Mesenteric fat pad (tissue), 1 donor: ENCODE measurements around the gene VSTM1. TPM values are rescaled to one million over a fixed set of nuclear protein-coding genes. Genes with fewer than 3 reads are reported as not detected.
"Not testable (repeated sequence)": the region's sequence is repeated elsewhere in the genome, so short reads cannot be mapped to it uniquely, and the experiment has no call there.

ENCODE experiments used
- DNase-seq: peaks from one replicate; pipeline ENCODE4 v3.0.0-alpha.2; 2020; ENCODE audit warnings: low spot score
- long read RNA-seq: library from polyadenylated mRNA; unstranded; transcript quantifications from one replicate; pipeline ENCODE4 v2.0.0, GENCODE V29; 2020
- total RNA-seq: library from RNA; stranded (reverse); fragmentation: NEBNext Ultra II Directional; extraction: Animal tissue kit (Norgen Biotek cat#: 25700); gene quantifications from one replicate; pipeline ENCODE4 v1.2.1, GENCODE V29; 2021
- donor health status: DM: yes; HTN: yes; CAD: no.

VSTM1 gene, protein sequence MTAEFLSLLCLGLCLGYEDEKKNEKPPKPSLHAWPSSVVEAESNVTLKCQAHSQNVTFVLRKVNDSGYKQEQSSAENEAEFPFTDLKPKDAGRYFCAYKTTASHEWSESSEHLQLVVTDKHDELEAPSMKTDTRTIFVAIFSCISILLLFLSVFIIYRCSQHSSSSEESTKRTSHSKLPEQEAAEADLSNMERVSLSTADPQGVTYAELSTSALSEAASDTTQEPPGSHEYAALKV
- not detected for total RNA-seq
- long read RNA-seq: 0 reads

DNA sequence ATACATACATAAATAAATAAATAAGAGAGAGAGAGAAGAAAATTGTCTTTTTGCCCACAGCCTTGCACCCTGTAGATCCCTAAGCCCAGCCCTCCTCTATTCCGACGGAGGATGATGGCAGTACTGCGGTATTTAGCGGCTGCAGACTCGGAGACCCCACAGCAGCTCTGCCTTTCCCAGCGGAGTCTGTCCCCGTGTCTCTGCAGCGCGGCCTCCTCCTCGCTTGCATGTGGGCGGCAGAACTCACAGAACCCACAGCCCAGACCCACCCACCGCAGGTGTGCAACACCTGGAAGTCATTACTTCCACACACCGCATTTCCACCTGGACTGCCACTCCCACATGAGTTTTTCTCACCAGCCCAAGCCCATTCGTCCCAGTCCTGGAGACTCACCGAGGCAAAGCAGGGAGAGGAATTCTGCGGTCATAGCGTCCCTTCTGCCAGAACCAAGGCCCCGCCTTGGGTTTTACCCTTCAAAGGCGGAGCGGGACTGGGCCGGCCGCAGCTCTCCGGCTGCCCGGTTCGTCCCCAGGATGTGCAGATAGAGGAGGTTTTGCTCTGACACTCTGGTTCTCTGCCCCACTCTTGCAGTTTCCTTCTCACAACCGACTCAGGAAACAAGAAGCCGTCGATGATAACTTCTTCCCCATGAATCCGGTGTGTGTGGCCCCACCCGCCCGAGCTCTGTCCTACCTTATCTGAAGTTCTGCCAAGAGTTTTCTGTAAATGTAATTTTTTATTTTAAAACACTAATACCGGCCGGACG is at the start of gene VSTM1:
TSS of gene VSTM1 (minus strand) at position 548 of the 767 bp plus-strand sequence. CDS start at position 428, 120 bp downstream.
- peak; percentile 84 for DNase-seq

DNA sequence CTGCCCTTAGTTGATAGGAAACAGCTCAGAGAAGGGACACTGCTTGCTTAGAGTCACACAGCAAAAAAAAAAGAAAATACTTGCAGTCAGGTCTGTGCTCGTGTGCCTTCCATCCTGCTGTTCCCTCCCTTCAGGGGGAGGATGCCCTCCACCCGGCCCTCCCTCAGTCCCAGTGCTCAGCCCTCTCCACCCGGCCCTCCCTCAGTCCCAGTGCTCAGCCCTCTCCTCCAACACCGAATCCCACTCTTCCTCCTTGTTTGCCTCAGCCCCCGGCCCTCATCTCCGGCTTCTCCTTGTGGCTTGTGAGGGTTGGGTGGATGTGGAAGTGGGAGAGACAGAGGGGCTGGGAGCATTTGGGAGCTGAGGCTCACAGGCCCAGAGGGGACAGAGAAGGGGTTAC is 46.0 kb upstream of the VSTM1 start:
- DNase-seq: no peak

DNA sequence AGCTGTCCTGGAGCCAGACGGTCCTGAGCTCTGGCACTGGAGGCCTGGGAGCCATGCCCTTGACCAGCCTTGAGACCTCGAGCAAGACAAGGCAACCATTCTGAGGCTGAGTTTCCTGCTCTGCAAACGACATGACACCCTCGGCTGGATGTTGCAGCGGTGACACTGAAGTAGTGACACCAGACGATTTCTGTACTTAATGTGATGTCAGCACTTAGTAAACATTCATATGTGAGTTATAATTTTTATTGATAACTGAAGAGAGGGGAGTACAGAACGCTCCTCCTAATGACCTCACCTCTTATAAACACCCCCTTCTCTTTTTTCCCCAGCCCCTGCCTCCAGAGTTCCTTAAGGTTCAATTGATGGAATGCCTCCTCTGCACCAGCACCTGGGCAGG is 44.8 kb upstream of the VSTM1 start:
- no peak for DNase-seq

DNA sequence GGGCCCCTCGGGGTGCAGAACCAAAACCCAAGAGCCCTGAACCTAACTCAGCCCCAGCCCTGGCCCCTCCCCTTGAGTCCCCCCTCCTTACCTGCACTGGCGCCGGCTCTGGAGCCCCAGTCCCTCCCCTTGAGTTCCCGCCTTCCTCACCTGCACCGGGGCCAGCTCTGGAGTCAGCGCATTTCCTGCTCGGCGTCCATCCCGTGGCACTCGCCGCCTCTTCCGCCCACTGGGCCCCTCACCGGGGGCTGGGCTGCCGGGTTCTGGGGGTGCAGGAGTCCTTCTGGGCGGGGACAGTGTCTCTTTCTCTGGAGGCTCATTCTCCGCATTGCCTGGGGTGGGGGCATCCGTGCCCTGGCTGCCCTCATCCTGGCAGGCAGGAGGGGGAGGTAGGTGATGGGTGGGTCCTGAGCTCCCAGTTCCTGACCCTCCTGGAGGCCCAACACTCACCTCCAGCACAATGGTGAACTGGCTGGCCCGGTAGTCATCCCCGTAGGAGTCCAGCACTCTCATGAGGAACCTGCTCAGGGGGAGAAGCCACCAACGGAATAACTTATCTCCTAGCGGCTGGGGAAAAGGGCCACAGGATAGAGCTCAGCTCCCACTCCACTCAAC is 44.3 kb upstream of the VSTM1 start:
- DNase-seq: no peak

DNA sequence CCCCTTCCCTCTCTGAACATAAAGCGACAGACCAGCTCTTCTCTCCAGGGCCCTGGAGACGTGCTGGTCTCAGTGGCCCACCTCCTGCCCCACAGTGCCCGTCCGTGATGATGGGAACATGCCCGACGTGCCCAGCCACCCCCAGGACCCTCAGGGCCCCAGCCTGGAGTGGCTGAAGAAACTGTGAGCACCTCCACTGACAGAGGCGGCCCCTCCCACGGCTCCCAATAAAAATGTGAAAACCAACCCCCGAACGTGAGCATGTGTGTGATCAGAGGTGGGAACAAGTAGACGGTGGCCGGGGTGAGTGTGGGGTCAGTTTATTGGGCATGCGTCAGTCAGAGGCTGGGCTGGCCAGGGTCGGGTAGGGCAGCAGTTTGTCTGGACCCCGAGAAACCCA is 43.0 kb upstream of the VSTM1 start:
- no peak for DNase-seq

DNA sequence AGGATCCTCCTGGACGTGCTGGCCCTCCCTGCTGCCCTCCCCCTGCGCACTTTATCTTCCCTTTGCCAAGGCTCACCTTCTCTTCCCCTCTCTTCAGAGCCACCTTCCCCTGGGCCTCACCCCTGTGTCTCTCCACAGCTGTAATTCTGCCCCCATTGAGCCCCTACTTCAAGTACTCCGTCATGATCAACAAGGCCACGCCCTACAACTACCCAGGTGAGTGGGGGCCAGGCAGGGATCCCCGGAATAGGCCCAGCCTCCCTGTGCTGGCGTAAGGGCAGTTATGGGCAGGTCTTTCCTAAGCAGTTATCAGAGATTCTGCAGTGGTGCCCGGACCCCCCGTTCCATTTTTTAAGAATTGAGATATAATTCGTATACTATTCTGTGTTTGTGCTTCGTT is 42.1 kb upstream of the VSTM1 start:
- DNase-seq: no peak

DNA sequence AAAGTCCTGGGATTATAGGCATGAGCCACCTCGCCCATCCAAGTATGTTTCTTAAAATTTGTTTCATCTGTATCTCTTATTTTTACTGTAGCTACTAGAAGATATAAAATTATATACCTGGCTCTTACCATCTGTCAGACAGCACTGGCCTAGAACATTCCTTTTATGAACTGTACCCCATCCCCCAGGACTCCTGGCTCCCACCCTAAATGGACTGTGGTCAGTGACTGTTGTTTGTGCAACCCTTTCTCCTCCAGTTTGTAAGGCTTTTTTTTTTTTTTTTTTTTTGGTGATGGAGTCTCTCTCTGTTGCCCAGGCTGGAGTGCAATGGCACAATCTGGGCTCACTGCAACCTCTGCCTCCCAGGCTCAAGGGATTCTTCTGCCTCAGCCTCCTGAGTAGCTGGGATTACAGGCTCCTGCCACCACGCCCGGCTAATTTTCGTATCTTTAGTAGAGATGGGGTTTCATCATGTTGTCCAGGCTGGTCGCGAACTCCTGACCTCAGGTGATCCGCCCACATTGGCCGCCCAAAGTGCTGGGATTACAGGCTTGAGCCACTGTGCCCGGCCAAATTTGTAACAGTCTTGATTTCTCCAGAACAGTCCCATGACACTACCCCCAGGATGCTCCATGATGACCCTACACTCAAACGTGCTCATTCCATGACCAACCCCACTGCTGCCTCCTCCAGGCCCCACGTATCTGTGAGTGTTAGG is 41.5 kb upstream of the VSTM1 start:
- no peak for DNase-seq

DNA sequence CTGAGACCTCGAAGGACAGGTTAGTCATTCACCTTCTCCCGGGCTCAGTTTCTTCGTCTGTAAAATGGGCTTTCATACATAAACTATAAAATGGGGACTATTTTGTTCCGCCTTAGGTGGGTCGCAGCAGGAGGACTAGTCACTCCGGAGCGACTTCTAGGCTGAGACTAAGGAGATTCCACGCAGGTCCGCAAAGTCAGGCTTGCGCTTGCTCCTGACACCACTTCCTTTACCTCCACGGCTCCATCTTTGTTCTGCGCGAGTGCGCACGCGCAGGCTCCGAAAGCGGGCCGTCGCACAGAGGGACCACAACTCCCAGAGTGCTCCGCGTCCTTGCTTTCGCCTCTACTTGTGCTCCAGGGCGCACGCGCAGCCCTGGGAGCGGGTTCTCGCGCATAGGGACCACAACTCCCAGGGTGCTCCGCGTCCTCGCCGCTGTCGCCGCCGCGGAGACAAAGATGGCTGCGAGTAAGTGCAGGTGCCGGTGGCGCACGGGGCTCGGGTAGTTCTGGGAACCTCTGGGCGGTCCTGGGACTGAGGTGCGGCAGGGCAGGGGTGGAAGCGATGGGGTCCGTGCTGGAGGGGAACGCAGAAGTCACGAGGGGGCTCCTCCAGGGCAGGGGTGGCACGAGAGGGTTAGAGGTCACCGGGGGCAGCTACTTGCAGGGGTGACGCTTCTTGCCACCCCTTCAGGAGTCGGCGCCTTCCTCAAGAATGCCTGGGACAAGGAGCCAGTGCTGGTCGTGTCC is 38.9 kb upstream of the VSTM1 start, which contains the start of gene NDUFA3:
TSS of gene NDUFA3 (plus strand) at position 435 of the 749 bp plus-strand sequence. CDS start at position 459, 24 bp downstream.
- peak; percentile 98 for DNase-seq

DNA sequence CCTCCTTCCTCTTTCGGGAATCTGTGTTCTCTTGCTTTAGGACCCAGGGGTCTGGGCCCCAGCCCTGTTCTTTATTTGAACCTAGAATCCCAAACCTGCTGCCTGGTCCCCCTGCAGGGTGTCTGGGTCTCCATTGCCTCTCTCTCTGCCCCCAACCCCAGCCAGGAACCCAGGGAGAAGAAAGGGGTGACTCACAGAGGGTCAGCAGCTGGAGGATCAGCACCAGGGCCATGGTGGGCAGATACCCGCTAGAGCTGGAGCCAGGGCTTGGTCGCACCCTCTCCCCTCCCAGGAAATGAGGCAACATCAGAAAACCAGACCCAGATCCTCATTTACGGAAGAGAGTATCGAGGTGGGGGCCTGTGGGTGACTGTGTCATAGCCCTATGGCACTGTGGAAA is 36.9 kb upstream of the VSTM1 start, which contains the start of gene OSCAR:
TSS of gene OSCAR (minus strand) at position 243 of the 400 bp plus-strand sequence. CDS start at position 232, 11 bp downstream.
- no peak for DNase-seq

DNA sequence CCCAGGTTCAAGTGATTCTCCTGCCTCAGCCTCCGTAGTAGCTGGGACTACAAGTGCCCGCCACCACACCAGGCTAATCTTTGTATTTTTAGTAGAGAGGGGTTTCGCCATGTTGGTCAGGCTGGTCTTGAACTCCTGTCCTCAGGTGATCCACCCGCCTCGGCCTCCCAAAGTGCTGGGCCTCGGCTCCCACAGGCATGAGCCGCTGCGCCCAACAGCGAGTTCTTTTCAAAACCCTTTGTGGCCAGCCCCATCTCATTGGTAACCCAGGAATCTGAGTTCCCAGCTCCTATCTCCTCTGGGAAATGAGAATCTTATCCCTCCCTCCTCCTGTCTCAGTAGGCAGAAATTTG is 36.2 kb upstream of the VSTM1 start:
- not testable (repeated sequence) for DNase-seq

DNA sequence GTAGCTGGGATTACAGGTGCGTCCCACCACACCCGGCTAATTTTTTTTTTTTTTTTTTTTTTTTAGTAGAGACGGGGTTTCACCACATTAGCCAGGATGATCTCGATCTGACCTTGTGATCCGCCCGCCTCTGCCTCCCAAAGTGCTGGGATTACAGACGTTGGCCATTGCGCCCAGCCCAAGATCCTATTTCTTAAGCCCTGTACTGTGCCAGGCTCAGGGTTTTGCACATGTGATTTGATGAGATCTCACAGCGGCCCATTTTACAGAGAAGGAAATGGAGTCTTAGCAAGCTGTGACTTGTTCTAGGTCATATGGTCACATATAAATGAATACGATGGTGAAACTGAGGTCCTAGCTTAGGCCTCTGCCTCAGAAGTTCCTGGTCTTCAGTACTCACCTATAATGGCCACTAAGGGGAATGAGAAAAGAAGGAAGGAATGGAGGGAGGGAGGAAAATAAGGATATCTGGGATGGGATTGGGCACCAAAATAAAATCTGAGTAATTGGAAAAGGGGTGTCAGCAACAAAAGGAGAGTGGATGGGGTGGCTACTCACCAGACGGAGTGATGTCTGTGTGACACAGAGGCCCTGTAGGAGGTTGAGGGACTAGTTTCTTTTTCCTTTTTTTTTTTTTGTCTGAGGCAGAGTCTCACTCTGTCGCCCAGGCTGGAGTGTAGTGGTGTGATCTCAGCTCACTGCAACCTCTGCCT is 35.6 kb upstream of the VSTM1 start:
- no peak for DNase-seq

DNA sequence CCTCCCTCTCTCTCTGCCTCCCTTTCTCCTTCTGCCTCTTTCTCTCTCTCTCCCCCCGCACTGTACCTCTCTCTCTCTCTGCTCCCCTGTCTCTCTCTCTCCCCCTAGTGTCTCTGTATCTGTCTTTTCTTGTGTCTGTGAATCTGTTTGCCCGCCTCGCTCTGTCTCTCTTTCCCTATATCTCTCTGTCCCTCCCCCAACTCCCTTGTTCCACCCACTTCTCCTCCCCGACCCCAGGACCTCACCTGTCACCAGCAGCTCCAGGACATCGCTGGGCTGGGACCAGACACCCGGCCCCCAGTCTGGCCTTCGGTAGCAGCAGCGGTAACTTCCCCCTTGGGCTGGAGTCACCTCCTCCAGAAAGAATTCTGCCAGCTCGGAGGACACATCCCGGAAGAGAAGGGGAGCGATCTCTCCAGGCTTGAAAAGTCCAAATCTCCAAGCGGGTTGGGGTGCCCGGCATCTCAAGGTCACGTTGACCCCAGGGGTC is 33.0 kb upstream of the VSTM1 start:
- no peak for DNase-seq

DNA sequence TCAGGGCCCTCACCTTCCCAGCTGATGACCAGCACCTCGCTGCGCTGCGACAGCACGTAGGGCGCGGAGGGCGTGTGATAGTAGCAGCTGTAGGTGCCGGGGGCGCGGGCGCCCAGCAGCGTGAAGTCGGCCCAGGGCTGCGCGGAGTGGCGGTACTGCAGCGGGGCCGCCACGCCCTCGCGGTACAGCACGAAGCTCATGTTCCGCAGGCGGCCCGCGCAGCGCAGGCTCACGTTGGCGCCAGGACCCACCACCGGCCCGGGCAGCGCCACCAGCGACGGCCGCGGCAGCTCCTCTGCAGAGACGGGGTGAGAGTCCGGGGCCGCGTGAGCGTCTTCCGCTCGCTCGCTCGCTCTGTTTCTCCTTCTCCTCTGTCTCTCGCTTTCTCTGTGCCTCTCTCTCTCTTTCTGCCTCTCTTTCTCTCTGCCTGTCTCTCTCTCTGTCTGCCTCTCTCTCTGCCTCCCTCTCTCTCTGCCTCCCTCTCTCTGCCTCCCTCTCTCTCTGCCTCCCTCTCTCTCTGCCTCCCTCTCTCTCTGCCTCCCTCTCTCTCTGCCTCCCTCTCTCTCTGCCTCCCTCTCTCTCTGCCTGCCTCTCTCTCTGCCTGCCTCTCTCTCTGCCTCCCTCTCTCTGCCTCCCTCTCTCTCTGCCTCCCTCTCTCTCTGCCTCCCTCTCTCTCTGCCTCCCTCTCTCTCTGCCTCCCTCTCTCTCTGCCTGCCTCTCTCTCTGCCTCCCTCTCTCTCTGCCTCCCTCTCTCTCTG is 32.3 kb upstream of the VSTM1 start:
- not testable (repeated sequence) for DNase-seq

DNA sequence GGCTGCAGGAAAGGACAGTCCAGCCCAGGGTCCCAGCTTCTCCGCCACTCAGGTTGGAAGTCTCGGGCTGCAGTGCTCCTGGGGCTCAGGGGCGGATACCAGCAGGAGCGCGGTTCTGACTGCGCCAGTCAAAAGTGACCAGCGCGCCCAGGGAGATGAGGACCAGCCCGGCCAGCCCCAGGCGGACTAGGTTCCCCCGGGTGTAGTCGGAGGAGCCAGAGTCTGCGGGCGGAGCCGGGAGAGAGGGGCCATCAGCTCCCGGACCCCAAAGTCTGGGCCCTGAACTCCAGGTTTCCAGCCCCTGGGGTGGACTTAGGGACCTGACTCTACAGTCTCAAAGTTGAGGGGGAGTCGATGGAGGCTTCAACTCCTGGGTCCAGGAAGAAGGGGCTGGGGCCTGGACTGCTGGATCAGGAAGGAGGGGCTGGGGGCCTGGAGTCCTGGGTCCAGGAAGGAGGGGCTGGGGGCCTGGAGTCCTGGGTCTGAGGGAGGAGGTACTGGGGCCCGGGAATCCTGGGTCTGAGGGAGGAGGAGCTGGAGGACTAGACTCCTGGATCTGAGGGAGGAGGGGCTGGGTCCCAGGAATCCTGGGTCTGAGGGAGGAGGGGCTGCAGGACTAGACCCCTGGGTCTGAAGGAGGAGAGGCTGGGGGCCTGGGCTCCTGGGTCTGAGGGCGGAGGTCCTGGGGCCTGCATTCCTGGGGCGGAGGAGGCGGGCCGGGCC is 31.6 kb upstream of the VSTM1 start:
- DNase-seq: no peak

DNA sequence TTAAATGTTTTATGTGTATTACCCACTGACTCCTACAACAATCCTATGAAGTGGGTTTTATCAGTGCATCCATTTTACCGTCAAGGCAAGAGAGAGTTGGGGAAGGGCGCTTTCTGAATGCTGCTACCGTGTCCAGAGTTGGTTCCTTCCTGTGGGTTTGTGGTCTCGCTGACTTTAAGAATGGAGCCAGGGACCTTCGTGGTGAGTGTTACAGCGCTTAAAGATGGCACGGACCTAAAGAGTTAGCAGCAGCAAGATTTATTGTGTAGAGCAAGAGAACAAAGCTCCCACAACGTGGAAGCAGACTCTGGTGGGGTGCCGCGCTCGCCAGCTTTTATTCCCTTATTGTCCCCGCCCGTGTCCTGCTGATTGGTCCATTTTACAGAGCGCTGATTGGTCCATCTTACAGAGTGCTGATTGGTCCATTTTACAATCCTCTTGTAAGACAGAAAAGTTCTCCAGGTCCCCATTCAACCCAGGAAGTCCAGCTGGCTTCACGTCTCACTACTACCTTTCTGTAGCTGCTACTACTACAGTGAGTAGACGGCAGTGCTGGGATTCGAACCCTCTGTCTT is 30.8 kb upstream of the VSTM1 start:
- no peak for DNase-seq

DNA sequence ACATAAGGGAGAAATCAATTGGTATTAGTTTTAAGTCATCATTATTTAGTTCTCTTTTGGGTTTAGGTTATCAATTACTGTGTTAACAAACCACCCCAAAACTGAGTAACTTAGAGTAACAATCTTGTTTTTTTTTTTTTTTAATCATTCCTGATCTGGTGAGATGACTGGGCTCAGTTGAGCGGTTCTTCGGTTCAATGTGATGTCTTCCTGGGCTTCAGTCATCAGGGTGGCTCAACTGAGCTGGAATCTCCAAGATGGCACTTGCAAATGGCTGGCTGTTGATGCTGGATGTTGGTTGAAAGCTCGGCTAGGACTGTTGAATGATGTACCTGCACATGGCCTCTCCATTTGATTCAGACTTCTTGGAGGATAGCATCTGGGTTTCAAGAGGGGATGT is 20.7 kb upstream of the VSTM1 start:
- DNase-seq: no peak

DNA sequence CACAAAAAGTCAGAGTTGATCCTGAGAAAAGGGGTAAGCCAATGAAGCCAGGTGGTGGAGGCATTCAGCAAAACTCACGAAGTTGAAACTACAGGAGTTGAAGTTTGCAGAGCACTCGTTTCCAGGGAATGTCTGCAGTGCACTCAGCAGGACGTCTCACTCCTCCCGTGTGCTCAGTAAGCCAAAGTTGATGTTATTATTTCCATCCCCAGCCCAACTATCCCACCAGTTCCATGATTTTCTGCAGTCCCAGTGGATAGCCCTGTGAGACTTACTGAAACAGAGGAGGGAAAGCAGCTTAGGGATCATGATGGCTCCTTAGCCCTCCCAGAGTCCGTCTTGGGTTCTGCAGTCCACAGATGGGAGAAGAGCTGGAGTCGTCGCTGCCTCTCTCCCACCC is 17.3 kb upstream of the VSTM1 start, which contains the start of gene TARM1:
TSS of gene TARM1 (minus strand) at position 334 of the 400 bp plus-strand sequence. CDS start at position 309, 25 bp downstream.
- no peak for DNase-seq

DNA sequence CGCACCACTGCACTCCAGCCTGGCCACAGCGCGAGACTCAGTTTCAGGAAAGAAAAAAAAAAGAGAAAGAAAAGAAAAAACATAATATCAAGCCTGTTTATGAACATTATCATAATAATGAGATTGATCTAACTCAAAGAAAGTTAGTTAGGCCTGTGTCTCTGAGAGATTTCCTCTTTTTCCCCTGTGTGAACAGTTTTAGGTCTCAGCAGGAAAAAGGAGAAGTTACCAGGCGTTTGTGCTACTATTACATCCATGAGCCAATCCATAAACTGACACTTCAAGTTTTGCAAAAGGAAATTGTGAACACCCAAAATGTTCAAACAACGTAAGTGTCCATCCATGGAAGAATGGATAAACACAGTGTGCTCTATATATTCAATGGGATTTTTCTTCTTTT is 13.6 kb upstream of the VSTM1 start:
- DNase-seq: no peak
